Measurements from ENCODE around the gene ACP4.
"Not testable (repeated sequence)": the region's sequence is repeated elsewhere in the genome, so short reads cannot be mapped to it uniquely, and the experiment has no call there.

The ACP4 gene

GRCh38 chr19:50790396-50790795 lies at the start of gene ACP4:
ACP4 (plus strand) TSS chr19:50790415; CDS start chr19:50790415, 0 bp downstream.
- H3K4me3 ChIP-seq (ENCODE audit: low read depth, low read length): no peak within 1 kb of the TSS

- no peak overlapping the region for H3K4me3 ChIP-seq (ENCODE audit: low read depth, low read length)
These were observed 48.9 kb upstream of the ACP4 start for GRCh38 chr19:50741179-50741933.

- H3K4me3 ChIP-seq (ENCODE audit: low read depth, low read length): no peak overlapping the region
These were observed 46.7 kb upstream of the ACP4 start for GRCh38 chr19:50743537-50743936.

GRCh38 chr19:50745221-50745620 lies 45.0 kb upstream of the ACP4 start:
- H3K4me3 ChIP-seq (ENCODE audit: low read depth, low read length): no peak overlapping the region

- H3K4me3 ChIP-seq (ENCODE audit: low read depth, low read length): not testable (repeated sequence)
These were observed 43.1 kb upstream of the ACP4 start for GRCh38 chr19:50747141-50747540.

GRCh38 chr19:50749490-50749889 lies 40.7 kb upstream of the ACP4 start:
- no peak overlapping the region for H3K4me3 ChIP-seq (ENCODE audit: low read depth, low read length)

- no peak overlapping the region for H3K4me3 ChIP-seq (ENCODE audit: low read depth, low read length)
These were observed 40.2 kb upstream of the ACP4 start for GRCh38 chr19:50750010-50750409.

GRCh38 chr19:50753879-50754278 lies 36.3 kb upstream of the ACP4 start:
- no peak overlapping the region for H3K4me3 ChIP-seq (ENCODE audit: low read depth, low read length)

- H3K4me3 ChIP-seq (ENCODE audit: low read depth, low read length): not testable (repeated sequence)
These were observed 34.0 kb upstream of the ACP4 start for GRCh38 chr19:50756244-50756643.

GRCh38 chr19:50757624-50758023 lies 32.6 kb upstream of the ACP4 start:
- not testable (repeated sequence) for H3K4me3 ChIP-seq (ENCODE audit: low read depth, low read length)

GRCh38 chr19:50759076-50759475 lies 31.1 kb upstream of the ACP4 start:
- H3K4me3 ChIP-seq (ENCODE audit: low read depth, low read length): not testable (repeated sequence)

GRCh38 chr19:50759886-50760285 lies 30.3 kb upstream of the ACP4 start:
- H3K4me3 ChIP-seq (ENCODE audit: low read depth, low read length): no peak overlapping the region

GRCh38 chr19:50761501-50761900 lies 28.7 kb upstream of the ACP4 start:
- not testable (repeated sequence) for H3K4me3 ChIP-seq (ENCODE audit: low read depth, low read length)

- not testable (repeated sequence) for H3K4me3 ChIP-seq (ENCODE audit: low read depth, low read length)
These were observed 26.7 kb upstream of the ACP4 start for GRCh38 chr19:50763521-50763920.

GRCh38 chr19:50764409-50764808 lies 25.8 kb upstream of the ACP4 start:
- no peak overlapping the region for H3K4me3 ChIP-seq (ENCODE audit: low read depth, low read length)

GRCh38 chr19:50766746-50767145 lies 23.5 kb upstream of the ACP4 start:
- H3K4me3 ChIP-seq (ENCODE audit: low read depth, low read length): not testable (repeated sequence)

- H3K4me3 ChIP-seq (ENCODE audit: low read depth, low read length): not testable (repeated sequence)
These were observed 23.0 kb upstream of the ACP4 start for GRCh38 chr19:50767263-50767662.

GRCh38 chr19:50768277-50768676 lies 21.9 kb upstream of the ACP4 start:
- no peak overlapping the region for H3K4me3 ChIP-seq (ENCODE audit: low read depth, low read length)

- H3K4me3 ChIP-seq (ENCODE audit: low read depth, low read length): not testable (repeated sequence)
These were observed 20.1 kb upstream of the ACP4 start, which contains the start of gene GPR32 for GRCh38 chr19:50770164-50770563. GPR32 (plus strand) TSS chr19:50770464; CDS start chr19:50770601, 137 bp downstream.

- no peak overlapping the region for H3K4me3 ChIP-seq (ENCODE audit: low read depth, low read length)
These were observed 19.3 kb upstream of the ACP4 start for GRCh38 chr19:50770888-50771287.

GRCh38 chr19:50772476-50772875 lies 17.7 kb upstream of the ACP4 start:
- no peak overlapping the region for H3K4me3 ChIP-seq (ENCODE audit: low read depth, low read length)

GRCh38 chr19:50772912-50773311 lies 17.3 kb upstream of the ACP4 start:
- H3K4me3 ChIP-seq (ENCODE audit: low read depth, low read length): not testable (repeated sequence)

GRCh38 chr19:50773454-50773853 lies 16.8 kb upstream of the ACP4 start:
- not testable (repeated sequence) for H3K4me3 ChIP-seq (ENCODE audit: low read depth, low read length)

All from iPS-11a (cell line).